ENCODE data around the gene ADGRL2.

DNA sequence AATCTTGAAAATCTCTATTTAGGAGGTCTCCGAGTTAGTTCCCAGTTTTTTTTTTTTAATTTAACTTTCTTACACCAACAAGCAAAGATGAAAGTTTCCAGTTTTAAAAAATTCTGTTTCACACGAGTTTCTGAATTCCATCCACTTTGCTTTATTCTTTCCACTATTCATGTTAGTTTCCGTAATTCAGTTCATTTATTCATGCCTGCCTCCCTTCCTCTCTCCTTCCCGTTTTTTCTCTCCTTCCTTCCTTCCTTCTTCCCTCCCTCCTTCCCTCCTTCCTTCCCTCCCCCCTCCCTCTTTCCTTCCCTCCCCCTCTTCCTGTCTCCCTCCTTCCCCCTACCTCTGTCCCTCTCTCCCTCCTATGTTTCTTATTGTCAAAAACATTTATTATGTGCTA, 22.3 kb downstream of the ADGRL2 start:
- TF ChIP-seq, protein P1, sequence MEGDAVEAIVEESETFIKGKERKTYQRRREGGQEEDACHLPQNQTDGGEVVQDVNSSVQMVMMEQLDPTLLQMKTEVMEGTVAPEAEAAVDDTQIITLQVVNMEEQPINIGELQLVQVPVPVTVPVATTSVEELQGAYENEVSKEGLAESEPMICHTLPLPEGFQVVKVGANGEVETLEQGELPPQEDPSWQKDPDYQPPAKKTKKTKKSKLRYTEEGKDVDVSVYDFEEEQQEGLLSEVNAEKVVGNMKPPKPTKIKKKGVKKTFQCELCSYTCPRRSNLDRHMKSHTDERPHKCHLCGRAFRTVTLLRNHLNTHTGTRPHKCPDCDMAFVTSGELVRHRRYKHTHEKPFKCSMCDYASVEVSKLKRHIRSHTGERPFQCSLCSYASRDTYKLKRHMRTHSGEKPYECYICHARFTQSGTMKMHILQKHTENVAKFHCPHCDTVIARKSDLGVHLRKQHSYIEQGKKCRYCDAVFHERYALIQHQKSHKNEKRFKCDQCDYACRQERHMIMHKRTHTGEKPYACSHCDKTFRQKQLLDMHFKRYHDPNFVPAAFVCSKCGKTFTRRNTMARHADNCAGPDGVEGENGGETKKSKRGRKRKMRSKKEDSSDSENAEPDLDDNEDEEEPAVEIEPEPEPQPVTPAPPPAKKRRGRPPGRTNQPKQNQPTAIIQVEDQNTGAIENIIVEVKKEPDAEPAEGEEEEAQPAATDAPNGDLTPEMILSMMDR (IDR thresholded peaks at IDR 0.05), result no peak
- no peak for TF ChIP-seq EZH2 (IDR thresholded peaks at IDR 0.05)

Measured in neural progenitor cell (in vitro differentiated cells).